Neural progenitor cell (in vitro differentiated cells): Measurements from ENCODE around the gene MAPKBP1.

Experiments
- CTCF ChIP-seq: fragments of 200-600 bp; sonication (generic); IDR thresholded peaks from 2 replicates; pipeline ENCODE4 v1.5.1; 2017; ENCODE audit warnings: antibody characterized with exemption, mild to moderate bottlenecking
- EZH2 ChIP-seq: fragments of 200-600 bp; sonication (generic); IDR thresholded peaks from 2 replicates; pipeline ENCODE4 v1.6.1; 2017; ENCODE audit warnings: antibody characterized with exemption, mild to moderate bottlenecking, moderate library complexity
- EZH2phosphoT487 ChIP-seq: fragments of 200-600 bp; sonication (generic); IDR thresholded peaks from 2 replicates; pipeline ENCODE4 v1.6.1; 2017; ENCODE audit warnings: antibody characterized with exemption

GRCh38 chr15:41732483-41732882, 41.8 kb upstream of the MAPKBP1 start:
- TF ChIP-seq CTCF, result no peak
- TF ChIP-seq EZH2, result no peak
- TF ChIP-seq EZH2phosphoT487, result no peak
